Measurements from ENCODE around the gene PCDH9. TPM values are rescaled to one million over a fixed set of nuclear protein-coding genes. Genes with fewer than 3 reads are reported as not detected.

The PCDH9 gene
- total and polyA plus RNA-seq, 10 of the 15 experiments (the other 5 are each of a cell fraction or from before 2014, with no cell fraction given): 0.02 to 2.3 (median 0.05) TPM; not detected in 1

- BruUV-seq (replicated peaks): no TSS peak
- no peak overlapping the region for H3K4me3 ChIP-seq
- H3K36me3 ChIP-seq (ENCODE audit: control insufficient read depth in 2 of 2, insufficient read depth in 2 of 2, low read length in 1 of 2): no peaks in the 10 kb centered on the region
- no peak overlapping the region for H3K4me2 ChIP-seq (ENCODE audit: control insufficient read depth, insufficient read depth)
- in situ Hi-C loops (cut with MboI) (no loop called here), intact Hi-C loops (cut with micrococcal nuclease; ENCODE audit: unreplicated experiment) (no loop called here)
- H3K9ac ChIP-seq (ENCODE audit: control insufficient read depth, insufficient read depth, low read length): no peak overlapping the region
- ATAC-seq: no peak
- no peaks in the 10 kb centered on the region for H3K4me1 ChIP-seq (ENCODE audit: control insufficient read depth, insufficient read depth, low read length)
- ChIA-PET SMC1A (ENCODE audit: uncharacterized antibody, unreplicated experiment) (interaction anchor here (1.2 kb wide), 1 partner anchor 10 kb away, joined by 3 read pairs; no protein-coding TSS in a partner anchor), CTCF (no interaction called here), POLR2A (no interaction called here), RAD21 (ENCODE audit: unreplicated experiment) (no interaction called here)
- H3K79me2 ChIP-seq (ENCODE audit: control insufficient read depth, insufficient read depth, low read length): no peaks in the 10 kb centered on the region
- FAIRE-seq: no peak
- DNase-seq (ENCODE audit: low read depth, low spot score): no peak
- no peak overlapping the region for H3K27ac ChIP-seq (ENCODE audit: control insufficient read depth, insufficient read depth)
- no peaks in the 10 kb centered on the region for H3K9me3 ChIP-seq (replicated peaks; ENCODE audit: control insufficient read depth, insufficient read depth, low read length)
- H2AFZ ChIP-seq (ENCODE audit: control insufficient read depth, low read depth, low read length): no peak overlapping the region
- no peaks in the 10 kb centered on the region for H3K27me3 ChIP-seq (replicated peaks in 1 of 2; ENCODE audit: control insufficient read depth in 2 of 2, insufficient read depth in 2 of 2, low read length in 1 of 2)
- no peaks in the 10 kb centered on the region for H4K20me1 ChIP-seq (ENCODE audit: control insufficient read depth, insufficient read depth)
- TF ChIP-seq REST (IDR thresholded peaks at IDR 0.05; ENCODE audit: low read depth, low read length) (no peak), CEBPB (IDR thresholded peaks at IDR 0.05; ENCODE audit: borderline replicate concordance in 1 of 2, low read depth in 2 of 2, low read length in 2 of 2) (no peak), SIN3A (IDR thresholded peaks at IDR 0.05; ENCODE audit: low read depth, low read length) (no peak), ZNF24 (IDR thresholded peaks at IDR 0.05) (no peak), GABPA (IDR thresholded peaks at IDR 0.05; ENCODE audit: low read depth) (no peak), EGR1 (IDR thresholded peaks at IDR 0.05; ENCODE audit: borderline replicate concordance in 1 of 2, low read depth in 2 of 2, low read length in 2 of 2) (no peak), FOXM1 (IDR thresholded peaks at IDR 0.05; ENCODE audit: low read depth, low read length) (no peak), BACH1 (IDR thresholded peaks at IDR 0.05; ENCODE audit: borderline replicate concordance) (no peak), LARP7 (IDR thresholded peaks at IDR 0.05) (no peak), RAD51 (IDR thresholded peaks at IDR 0.05) (no peak), IRF3 (IDR thresholded peaks at IDR 0.05) (no peak), CUX1 (IDR thresholded peaks at IDR 0.05; ENCODE audit: insufficient replicate concordance, low read depth, low read length) (no peak)
- TF ChIP-seq, protein P1, sequence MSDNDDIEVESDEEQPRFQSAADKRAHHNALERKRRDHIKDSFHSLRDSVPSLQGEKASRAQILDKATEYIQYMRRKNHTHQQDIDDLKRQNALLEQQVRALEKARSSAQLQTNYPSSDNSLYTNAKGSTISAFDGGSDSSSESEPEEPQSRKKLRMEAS (IDR thresholded peaks at IDR 0.05; ENCODE audit: low read depth, low read length): no peak
- TF ChIP-seq, protein P2, sequence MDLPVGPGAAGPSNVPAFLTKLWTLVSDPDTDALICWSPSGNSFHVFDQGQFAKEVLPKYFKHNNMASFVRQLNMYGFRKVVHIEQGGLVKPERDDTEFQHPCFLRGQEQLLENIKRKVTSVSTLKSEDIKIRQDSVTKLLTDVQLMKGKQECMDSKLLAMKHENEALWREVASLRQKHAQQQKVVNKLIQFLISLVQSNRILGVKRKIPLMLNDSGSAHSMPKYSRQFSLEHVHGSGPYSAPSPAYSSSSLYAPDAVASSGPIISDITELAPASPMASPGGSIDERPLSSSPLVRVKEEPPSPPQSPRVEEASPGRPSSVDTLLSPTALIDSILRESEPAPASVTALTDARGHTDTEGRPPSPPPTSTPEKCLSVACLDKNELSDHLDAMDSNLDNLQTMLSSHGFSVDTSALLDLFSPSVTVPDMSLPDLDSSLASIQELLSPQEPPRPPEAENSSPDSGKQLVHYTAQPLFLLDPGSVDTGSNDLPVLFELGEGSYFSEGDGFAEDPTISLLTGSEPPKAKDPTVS (IDR thresholded peaks at IDR 0.05; ENCODE audit: low read depth, low read length): no peak
These were observed 104.5 kb downstream of the PCDH9 start for GRCh38 chr13:67125681-67126080.
